IMR-90 (cell line): Measurements from ENCODE around the gene PRPF4. TPM values are rescaled to one million over a fixed set of nuclear protein-coding genes. Genes with fewer than 3 reads are reported as not detected.

Experiments
- ATAC-seq: fragments of 200-7000 bp; cut with Tn5 transposase; 2 replicates; pipeline ENCODE4 v1.9.1; 2020; ENCODE audit warnings: low read depth, mild to moderate bottlenecking, moderate library complexity
- BruUV-seq: library from RNA; stranded (reverse); fragments of 400-500 nt; replicated peaks from 2 replicates; lab custom pipeline; 2021; lab: Mats Ljungman, UMichigan
- CTCF ChIA-PET: fragments of 300-600 bp; formaldehyde crosslinking; extraction: SDS; loops from one replicate; lab custom pipeline; 2021; ENCODE audit warnings: antibody characterized with exemption; lab: Yijun Ruan, JAX
- POLR2A ChIA-PET: fragments of 300-600 bp; sonication (Branson Sonifier 250); formaldehyde crosslinking; loops from one replicate; lab custom pipeline; 2022; ENCODE audit warnings: antibody characterized with exemption; ENCODE audit not compliant: unreplicated experiment; lab: Charles Lee
- DNase-seq: peaks from one replicate; pipeline ENCODE4 v3.0.0; 2013
- H2AFZ ChIP-seq: replicated peaks from 2 replicates; pipeline ENCODE3; 2013; ENCODE audit warnings: low read length, mild to moderate bottlenecking; ENCODE audit not compliant: poor library complexity
- H2AK5ac ChIP-seq: 2 replicates; pipeline ENCODE4 v1.6.1; 2013; ENCODE audit warnings: low read depth, low read length, inconsistent platforms
- H2AK9ac ChIP-seq: replicated peaks from 2 replicates; pipeline ENCODE3; 2013; ENCODE audit warnings: mild to moderate bottlenecking, low read depth, low read length, moderate library complexity; ENCODE audit not compliant: poor library complexity
- H2BK120ac ChIP-seq: 2 replicates; pipeline ENCODE4 v1.6.1; 2013; ENCODE audit warnings: low read depth, low read length, inconsistent platforms
- H2BK15ac ChIP-seq: 3 replicates; pipeline ENCODE4 v1.6.1; 2013; ENCODE audit warnings: low read depth, low read length, inconsistent platforms
- H2BK20ac ChIP-seq: 2 replicates; pipeline ENCODE4 v1.6.1; 2013; ENCODE audit warnings: low read depth, mild to moderate bottlenecking, inconsistent platforms, low read length, moderate library complexity
- H2BK5ac ChIP-seq: 2 replicates; pipeline ENCODE4 v1.6.1; 2013; ENCODE audit warnings: mild to moderate bottlenecking, low read depth, low read length, inconsistent platforms; ENCODE audit not compliant: poor library complexity, severe bottlenecking
- H3K14ac ChIP-seq: replicated peaks from 2 replicates; pipeline ENCODE4 v1.6.1; 2013; ENCODE audit warnings: low read depth, low read length, inconsistent platforms
- H3K18ac ChIP-seq: 2 replicates; pipeline ENCODE4 v1.6.1; 2013; ENCODE audit warnings: low read depth, low read length, control low read depth
- H3K23ac ChIP-seq: 2 replicates; pipeline ENCODE4 v1.6.1; 2013; ENCODE audit warnings: low read depth, low read length, inconsistent platforms
- H3K27ac ChIP-seq: 2 replicates; pipeline ENCODE4 v1.5.1; 2013; ENCODE audit warnings: mild to moderate bottlenecking, control low read depth, low read length; ENCODE audit not compliant: insufficient read depth
- H3K27me3 ChIP-seq: 2 replicates; pipeline ENCODE4 v1.6.1; 2013; ENCODE audit warnings: low read length; ENCODE audit not compliant: control insufficient read depth, insufficient read depth
- H3K36me3 ChIP-seq: 2 replicates; pipeline ENCODE4 v1.6.1; 2013; ENCODE audit warnings: low read length, mixed read lengths; ENCODE audit not compliant: control insufficient read depth, insufficient read depth
- H3K4ac ChIP-seq: 2 replicates; pipeline ENCODE4 v1.6.1; 2013; ENCODE audit warnings: low read depth, low read length, inconsistent platforms
- H3K4me1 ChIP-seq: 2 replicates; pipeline ENCODE4 v1.6.1; 2013; ENCODE audit warnings: low read length, mixed read lengths; ENCODE audit not compliant: control insufficient read depth, insufficient read depth
- H3K4me2 ChIP-seq: 2 replicates; pipeline ENCODE4 v1.6.1; 2013; ENCODE audit warnings: low read depth, mild to moderate bottlenecking, control low read depth, low read length, moderate library complexity
- H3K4me3 ChIP-seq: 2 replicates; pipeline ENCODE4 v1.5.1; 2013; ENCODE audit warnings: low read depth, mild to moderate bottlenecking, control low read depth, low read length, moderate library complexity; ENCODE audit not compliant: insufficient read depth
- H3K56ac ChIP-seq: 2 replicates; pipeline ENCODE4 v1.6.1; 2013; ENCODE audit warnings: low read length, inconsistent platforms; ENCODE audit not compliant: insufficient read depth; ENCODE audit errors: extremely low read depth
- H3K79me1 ChIP-seq, 2 experiments: 2 replicates each; pipeline ENCODE4 v1.6.1; 2013; ENCODE audit warnings: low read length in 2 of 2, inconsistent platforms in 1 of 2, low read depth in 1 of 2
- H3K9ac ChIP-seq: 2 replicates; pipeline ENCODE4 v1.6.1; 2013; ENCODE audit warnings: low read depth, low read length, control low read depth
- H3K9me1 ChIP-seq: 2 replicates; pipeline ENCODE4 v1.6.1; 2013; ENCODE audit warnings: low read length, inconsistent platforms; ENCODE audit not compliant: insufficient read depth
- H3K9me3 ChIP-seq: 2 replicates; pipeline ENCODE4 v1.6.1; 2013; ENCODE audit warnings: low read length; ENCODE audit not compliant: control insufficient read depth, insufficient read depth
- H4K20me1 ChIP-seq: 2 replicates; pipeline ENCODE4 v1.6.1; 2013; ENCODE audit warnings: low read length, inconsistent platforms; ENCODE audit not compliant: insufficient read depth
- H4K5ac ChIP-seq: 2 replicates; pipeline ENCODE4 v1.6.1; 2013; ENCODE audit warnings: mild to moderate bottlenecking, low read depth, low read length, control low read depth
- H4K8ac ChIP-seq, 2 experiments: 2 replicates each; pipeline ENCODE4 v1.6.1; 2013; ENCODE audit warnings: low read depth in 2 of 2, low read length in 2 of 2, control low read depth in 1 of 2, inconsistent platforms in 1 of 2
- H4K91ac ChIP-seq: 2 replicates; pipeline ENCODE4 v1.6.1; 2013; ENCODE audit warnings: low read depth, low read length, inconsistent platforms; ENCODE audit not compliant: insufficient read depth
- BHLHE40 ChIP-seq: fragments of 150-350 bp; IDR thresholded peaks from 2 replicates; pipeline ENCODE4 v1.6.1; 2016; ENCODE audit warnings: mild to moderate bottlenecking, low read depth, low read length
- FOS ChIP-seq: fragments of 150-350 bp; IDR thresholded peaks from 2 replicates; pipeline ENCODE4 v1.6.1; 2016; ENCODE audit warnings: low read depth, low read length
- MAZ ChIP-seq: IDR thresholded peaks from 2 replicates; pipeline ENCODE4 v1.6.1; 2012; ENCODE audit warnings: low read depth, mild to moderate bottlenecking, low read length, improper control_type of control experiment, moderate library complexity, borderline replicate concordance
- MXI1 ChIP-seq: IDR thresholded peaks from 2 replicates; pipeline ENCODE4 v1.6.1; 2012; ENCODE audit warnings: low read depth, mild to moderate bottlenecking, low read length, moderate library complexity, borderline replicate concordance
- NFE2L2 ChIP-seq: fragments of 150-350 bp; IDR thresholded peaks from 2 replicates; pipeline ENCODE4 v1.6.1; 2016; ENCODE audit warnings: low read depth, mild to moderate bottlenecking, low read length
- POLR2A ChIP-seq: IDR thresholded peaks from 2 replicates; pipeline ENCODE4 v1.6.1; 2012; ENCODE audit warnings: mild to moderate bottlenecking, low read depth, low read length
- RCOR1 ChIP-seq: IDR thresholded peaks from 2 replicates; pipeline ENCODE4 v1.6.1; 2012; ENCODE audit warnings: mild to moderate bottlenecking, low read length, improper control_type of control experiment; ENCODE audit not compliant: insufficient replicate concordance
- RFX5 ChIP-seq: IDR thresholded peaks from 2 replicates; pipeline ENCODE4 v1.8.0; 2012; ENCODE audit warnings: low read depth, mild to moderate bottlenecking, low read length, moderate library complexity
- WGBS, 2 experiments: methylation state at CpG; one replicate each; pipeline versions ENCODE4 v1.1.5 to v1.1.7; 2013; ENCODE audit warnings: missing lambda C conversion rate in 2 of 2; ENCODE audit not compliant: insufficient read length in 1 of 2; ENCODE audit errors: extremely low coverage in 2 of 2; 5-methylcytosine and 5-hydroxymethylcytosine counted together
- dilution Hi-C: fragments of 300-500 bp; cut with HindIII; formaldehyde crosslinking; loops from one replicate; pipeline ENCODE4 v1.14.3; 2018; ENCODE audit warnings: low sequenced_read_pairs; ENCODE audit not compliant: unreplicated experiment
- in situ Hi-C: fragments of 300-500 bp; cut with MboI; formaldehyde crosslinking; loops from 3 replicates; pipeline ENCODE4 v1.14.3; 2019; ENCODE audit warnings: low sequenced_read_pairs, inconsistent platforms, mixed read lengths
- intact Hi-C: fragments of 100-400 bp; cut with micrococcal nuclease; formaldehyde crosslinking; loops from 2 replicates; pipeline ENCODE4 v1.10.0; 2022
- polyA plus RNA-seq, 3 experiments: library from polyadenylated mRNA; depleted of rRNA; stranded (reverse); fragments of >200 nt; gene quantifications; 2 replicates each; pipeline ENCODE4 v1.2.3, GENCODE V29; 2012; ENCODE audit warnings: low replicate concordance in 1 of 3
- total RNA-seq: library from RNA; depleted of rRNA; stranded (reverse); fragments of >200 nt; gene quantifications from 2 replicates; pipeline ENCODE4 v1.2.3, GENCODE V29; 2012
- TF ChIP-seq, protein P1 (sequence below): fragments of 150-350 bp; IDR thresholded peaks from 2 replicates; pipeline ENCODE4 v1.6.1; 2017; ENCODE audit warnings: mild to moderate bottlenecking, antibody characterized with exemption, low read length, low read depth

Gene PRPF4
- total and polyA plus RNA-seq, 2 of the 4 experiments (the other 2 are of a cell fraction): 21.4 to 38.0 TPM

GRCh38 chr9:113296796-113297558 is 21.5 kb downstream of the PRPF4 start:
- CTCF ChIA-PET: interaction anchor here (0.6 kb wide), 2 partner anchors 373 to 1118 kb away, joined by 3 to 4 read pairs; no protein-coding TSS in a partner anchor
- 63% methylated on average over 2 of the region's 9 CpGs; no CpG with 5 or more reads in 1 of the 2 experiments for WGBS, 2 experiments

More at GRCh38 chr9:113296796-113297558, 21.5 kb downstream of the PRPF4 start:
- Histone ChIP-seq H3K18ac (no peak overlapping the region), H3K79me1 (no peaks in the 10 kb centered on the region; a peak in 1 of 4 replicates), H3K27me3 (peaks cover 19% of the 10 kb centered on the region), H2AFZ (no peak overlapping the region), H3K9me1 (peaks cover 5% of the 10 kb centered on the region), H3K14ac (no peak overlapping the region), H2BK15ac (no peak overlapping the region), H4K5ac (no peak overlapping the region), H3K9me3 (no peaks in the 10 kb centered on the region), H2BK120ac (no peak overlapping the region), H3K23ac (no peak overlapping the region), H3K27ac (no peak overlapping the region), H3K36me3 (peaks cover 8% of the 10 kb centered on the region), H3K56ac (no peak overlapping the region), H4K8ac (no peak overlapping the region), H3K4me2 (no peak overlapping the region), H3K4ac (no peak overlapping the region), H3K4me1 (peaks cover 3% of the 10 kb centered on the region; the same call in 1 of the 2 replicates), H3K4me3 (no peak overlapping the region), H2BK5ac (no peak overlapping the region), H2BK20ac (no peak overlapping the region), H3K9ac (no peak overlapping the region), H4K91ac (no peak overlapping the region), H4K20me1 (peaks cover 6% of the 10 kb centered on the region; the same call in 1 of the 2 replicates), H2AK9ac (no peak overlapping the region), H2AK5ac (no peak overlapping the region)
- dilution Hi-C loops: no loop called here
- intact Hi-C loops: no loop called here
- in situ Hi-C loops: no loop called here
- no peak for ATAC-seq
- BruUV-seq: no TSS peak
- no peak for DNase-seq
- POLR2A ChIA-PET: no interaction called here
- no peak for TF ChIP-seq POLR2A
- no peak for TF ChIP-seq MXI1
- TF ChIP-seq MAZ: no peak
- TF ChIP-seq BHLHE40: no peak
- TF ChIP-seq, protein P1, sequence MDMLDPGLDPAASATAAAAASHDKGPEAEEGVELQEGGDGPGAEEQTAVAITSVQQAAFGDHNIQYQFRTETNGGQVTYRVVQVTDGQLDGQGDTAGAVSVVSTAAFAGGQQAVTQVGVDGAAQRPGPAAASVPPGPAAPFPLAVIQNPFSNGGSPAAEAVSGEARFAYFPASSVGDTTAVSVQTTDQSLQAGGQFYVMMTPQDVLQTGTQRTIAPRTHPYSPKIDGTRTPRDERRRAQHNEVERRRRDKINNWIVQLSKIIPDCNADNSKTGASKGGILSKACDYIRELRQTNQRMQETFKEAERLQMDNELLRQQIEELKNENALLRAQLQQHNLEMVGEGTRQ: no peak
- TF ChIP-seq RCOR1: no peak
- no peak for TF ChIP-seq FOS
- TF ChIP-seq RFX5: no peak
- TF ChIP-seq NFE2L2: no peak
